ENCODE results near the gene CATSPERZ. TPM values are rescaled to one million over a fixed set of nuclear protein-coding genes. Genes with fewer than 3 reads are reported as not detected.
A peak's percentile ranks its signal among the peaks of the same experiment; 100 is the strongest.

CATSPERZ gene
- total and polyA plus RNA-seq, 2 of the 13 experiments (the other 11 are each of a cell fraction or from before 2014, with no cell fraction given), result 0.22 to 0.48 TPM

- TF ChIP-seq ZHX1 (CRISPR knock-in tag; IDR thresholded peaks at IDR 0.05; ENCODE audit: low read depth) (no peak), MYC (CRISPR knock-in tag; IDR thresholded peaks at IDR 0.05; ENCODE audit: borderline replicate concordance) (no peak), ETV6 (CRISPR knock-in tag; conservative IDR thresholded peaks at IDR 0.05) (no peak), HNRNPLL (IDR thresholded peaks at IDR 0.05; ENCODE audit: low read depth, low read length, poor library complexity, severe bottlenecking) (no peak), IRX3 (CRISPR knock-in tag; IDR thresholded peaks at IDR 0.05; ENCODE audit: borderline replicate concordance, low read depth) (no peak), THRA (CRISPR knock-in tag; IDR thresholded peaks at IDR 0.05; ENCODE audit: borderline replicate concordance) (0 out of 2 replicates have a peak, but pooled peaks have one; percentile 33), NBN (conservative IDR thresholded peaks at IDR 0.05) (0 out of 2 replicates have a peak, but pooled peaks have one; percentile 29), ZNF225 (CRISPR knock-in tag; IDR thresholded peaks at IDR 0.05) (0 out of 2 replicates have a peak, but pooled peaks have one; percentile 49), STAT5B (CRISPR knock-in tag; IDR thresholded peaks at IDR 0.05) (no peak), SAP130 (CRISPR knock-in tag; IDR thresholded peaks at IDR 0.05; ENCODE audit: low read depth) (peak; percentile 45; the same call in 1 of the 2 replicates), ZNF605 (CRISPR knock-in tag; IDR thresholded peaks at IDR 0.05) (no peak), MAFG (CRISPR knock-in tag; IDR thresholded peaks at IDR 0.05) (no peak), HNF4G (IDR thresholded peaks at IDR 0.05; ENCODE audit: borderline replicate concordance, low read depth, low read length) (no peak), HNF4G (CRISPR knock-in tag; IDR thresholded peaks at IDR 0.05; ENCODE audit: borderline replicate concordance, low read depth) (no peak), MNT (IDR thresholded peaks at IDR 0.05) (peak; percentile 90), ZNF558 (CRISPR knock-in tag; IDR thresholded peaks at IDR 0.05; ENCODE audit: borderline replicate concordance) (no peak)
- TF ChIP-seq, protein P1, sequence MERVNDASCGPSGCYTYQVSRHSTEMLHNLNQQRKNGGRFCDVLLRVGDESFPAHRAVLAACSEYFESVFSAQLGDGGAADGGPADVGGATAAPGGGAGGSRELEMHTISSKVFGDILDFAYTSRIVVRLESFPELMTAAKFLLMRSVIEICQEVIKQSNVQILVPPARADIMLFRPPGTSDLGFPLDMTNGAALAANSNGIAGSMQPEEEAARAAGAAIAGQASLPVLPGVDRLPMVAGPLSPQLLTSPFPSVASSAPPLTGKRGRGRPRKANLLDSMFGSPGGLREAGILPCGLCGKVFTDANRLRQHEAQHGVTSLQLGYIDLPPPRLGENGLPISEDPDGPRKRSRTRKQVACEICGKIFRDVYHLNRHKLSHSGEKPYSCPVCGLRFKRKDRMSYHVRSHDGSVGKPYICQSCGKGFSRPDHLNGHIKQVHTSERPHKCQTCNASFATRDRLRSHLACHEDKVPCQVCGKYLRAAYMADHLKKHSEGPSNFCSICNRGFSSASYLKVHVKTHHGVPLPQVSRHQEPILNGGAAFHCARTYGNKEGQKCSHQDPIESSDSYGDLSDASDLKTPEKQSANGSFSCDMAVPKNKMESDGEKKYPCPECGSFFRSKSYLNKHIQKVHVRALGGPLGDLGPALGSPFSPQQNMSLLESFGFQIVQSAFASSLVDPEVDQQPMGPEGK (CRISPR knock-in tag; IDR thresholded peaks at IDR 0.05), result peak; percentile 51; the same call in 1 of the 2 replicates
- TF ChIP-seq, protein P2, sequence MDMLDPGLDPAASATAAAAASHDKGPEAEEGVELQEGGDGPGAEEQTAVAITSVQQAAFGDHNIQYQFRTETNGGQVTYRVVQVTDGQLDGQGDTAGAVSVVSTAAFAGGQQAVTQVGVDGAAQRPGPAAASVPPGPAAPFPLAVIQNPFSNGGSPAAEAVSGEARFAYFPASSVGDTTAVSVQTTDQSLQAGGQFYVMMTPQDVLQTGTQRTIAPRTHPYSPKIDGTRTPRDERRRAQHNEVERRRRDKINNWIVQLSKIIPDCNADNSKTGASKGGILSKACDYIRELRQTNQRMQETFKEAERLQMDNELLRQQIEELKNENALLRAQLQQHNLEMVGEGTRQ (IDR thresholded peaks at IDR 0.05; ENCODE audit: low read depth, low read length), result no peak
- TF ChIP-seq, protein P2 (CRISPR knock-in tag; IDR thresholded peaks at IDR 0.05; ENCODE audit: borderline replicate concordance), result no peak
Observed at GRCh38 chr11:64331569-64332371, 31.6 kb downstream of the CATSPERZ start (continued).

Data from HepG2 (cell line).